ENCODE measurements around the gene GLIS2. TPM values are rescaled to one million over a fixed set of nuclear protein-coding genes. Genes with fewer than 3 reads are reported as not detected.

The GLIS2 gene
- total and polyA plus RNA-seq, 10 donors = 0.89 to 8.4 (median 3.3) TPM

GRCh38 chr16:4344983-4345835 lies 29.3 kb downstream of the GLIS2 start:
- Histone ChIP-seq H3K4me3 (peak overlapping the region in 3 of 8 donors; percentile 4 to 53 (median 19)), H3K36me3 (peaks cover 0 to 50% (median 11%) of the 10 kb centered on the region in 6 donors), H3K4me1 (peaks cover 6 to 72% (median 36%) of the 10 kb centered on the region in 6 donors), H3K27ac (peak overlapping the region in 7 of 8 donors; percentile 66 to 94 (median 84)), H3K27me3 (replicated peaks in 1 of 7) (no peaks in the 10 kb centered on the region), H3K9me3 (no peaks in the 10 kb centered on the region)
- 81 to 94% (median 86%) methylated on average over 23 to 26 of the region's 26 CpGs for WGBS, 5 donors
- TF ChIP-seq POLR2A (IDR thresholded peaks at IDR 0.05) (no peak), CTCF (IDR thresholded peaks at IDR 0.05 in 8 of 11, conservative IDR thresholded peaks at IDR 0.05 in 3 of 11) (no peak), POLR2AphosphoS5 (IDR thresholded peaks at IDR 0.05) (no peak)
- no peak for DNase-seq
- intact Hi-C loops (cut with DNase I; ENCODE audit: low total_unique reads) = no loop called here

GRCh38 chr16:4345836-4346781 lies 30.2 kb downstream of the GLIS2 start:
- intact Hi-C loops (cut with DNase I; ENCODE audit: low total_unique reads) = no loop called here
- Histone ChIP-seq H3K4me1 (peaks cover 10 to 75% (median 37%) of the 10 kb centered on the region in 6 donors), H3K36me3 (peaks cover 0 to 41% (median 2%) of the 10 kb centered on the region in 6 donors), H3K27ac (peak overlapping the region in 7 of 8 donors; percentile 66 to 94 (median 84)), H3K27me3 (replicated peaks in 1 of 7) (no peaks in the 10 kb centered on the region), H3K4me3 (peak overlapping the region in 3 of 8 donors; percentile 4 to 53 (median 19)), H3K9me3 (no peaks in the 10 kb centered on the region)
- 47 to 75% (median 63%) methylated on average over 14 of the region's 14 CpGs for WGBS, 5 donors
- TF ChIP-seq POLR2AphosphoS5 (IDR thresholded peaks at IDR 0.05) (peak in 2 of 3 donors; percentile 33 to 61), CTCF (IDR thresholded peaks at IDR 0.05 in 8 of 11, conservative IDR thresholded peaks at IDR 0.05 in 3 of 11) (no peak)
- peak; percentile 81 for DNase-seq

GRCh38 chr16:4347010-4347409 lies 31.1 kb downstream of the GLIS2 start:
- WGBS, 5 donors = 51 to 86% (median 72%) methylated on average over 7 to 8 of the region's 8 CpGs
- H3K36me3 ChIP-seq = peaks cover 0 to 34% (median 0%) of the 10 kb centered on the region in 6 donors
- H3K4me1 ChIP-seq = peaks cover 13 to 84% (median 43%) of the 10 kb centered on the region in 6 donors
- intact Hi-C loops (cut with DNase I; ENCODE audit: low total_unique reads) = no loop called here
- H3K27ac ChIP-seq = peak overlapping the region in 7 of 8 donors; percentile 35 to 94 (median 84)
- TF ChIP-seq POLR2AphosphoS5 (IDR thresholded peaks at IDR 0.05) (no peak), POLR2A (IDR thresholded peaks at IDR 0.05) (no peak), CTCF (IDR thresholded peaks at IDR 0.05 in 8 of 11, conservative IDR thresholded peaks at IDR 0.05 in 3 of 11) (no peak)
- no peak for DNase-seq
- no peaks in the 10 kb centered on the region for H3K9me3 ChIP-seq
- peak overlapping the region in 1 of 8 donors; percentile 27 for H3K4me3 ChIP-seq
- no peaks in the 10 kb centered on the region for H3K27me3 ChIP-seq (replicated peaks in 1 of 7)
